ENCODE data around the gene EPHA6.

DNA sequence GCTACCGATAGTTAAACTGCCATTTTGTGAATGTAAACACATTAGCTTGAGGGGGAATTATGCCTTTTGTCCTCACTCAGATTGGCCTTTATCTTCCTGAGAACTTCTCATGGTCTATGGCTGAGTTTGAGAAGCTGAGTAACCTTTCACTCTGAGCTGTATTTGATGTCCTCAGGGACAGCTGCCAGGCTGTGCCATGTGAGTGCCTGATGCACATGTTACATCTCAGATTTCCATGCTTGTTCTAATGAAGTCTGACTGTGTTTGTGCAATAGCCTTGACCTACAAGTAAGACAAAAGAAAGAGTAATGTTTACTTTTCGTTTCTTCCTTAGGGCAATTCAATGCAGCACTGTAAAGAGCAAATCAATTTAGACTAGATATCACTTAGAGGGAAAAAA lies 906.0 kb downstream of the EPHA6 start:
- TF ChIP-seq EZH2phosphoT487 (IDR thresholded peaks at IDR 0.05; ENCODE audit: insufficient read depth, low read depth) (no peak), EZH2 (IDR thresholded peaks at IDR 0.05; ENCODE audit: insufficient read depth, poor library complexity, severe bottlenecking) (no peak)

Measured in GM23248 (cell line).